DMS153 treated with DMSO at 0.1 percent for 48 hours (cell line): ENCODE data around the gene TACC2.

Experiments
- DNase-seq: peaks from one replicate; lab custom pipeline; 2025; ENCODE audit not compliant: unreplicated experiment; lab: John Stamatoyannopoulos, UW

Gene TACC2

DNA sequence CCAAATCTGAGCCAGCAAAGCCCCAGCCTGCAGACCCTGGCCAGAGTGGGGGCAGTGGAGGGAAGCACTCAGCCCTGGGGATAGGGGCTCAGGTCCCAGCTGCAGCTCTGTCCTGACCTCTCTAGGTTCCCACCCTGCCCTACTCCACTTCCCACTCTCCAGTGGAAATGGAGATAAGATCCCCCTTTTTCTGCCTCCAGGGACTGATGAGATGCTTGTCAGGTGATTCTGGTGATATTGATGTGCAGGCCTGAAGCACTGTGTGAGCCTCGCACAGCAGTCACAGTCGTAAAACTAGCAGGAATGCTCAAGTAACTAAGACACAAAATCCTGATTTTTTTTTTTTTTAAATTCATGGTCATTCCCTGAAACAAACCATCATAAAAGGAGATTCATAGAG is 227.1 kb downstream of the TACC2 start:
- no peak for DNase-seq

- no peak for DNase-seq
Measured at GRCh38 chr10:122219340-122219739, 230.4 kb downstream of the TACC2 start.

GRCh38 chr10:122220736-122221135 is 231.8 kb downstream of the TACC2 start:
- DNase-seq = no peak

DNA sequence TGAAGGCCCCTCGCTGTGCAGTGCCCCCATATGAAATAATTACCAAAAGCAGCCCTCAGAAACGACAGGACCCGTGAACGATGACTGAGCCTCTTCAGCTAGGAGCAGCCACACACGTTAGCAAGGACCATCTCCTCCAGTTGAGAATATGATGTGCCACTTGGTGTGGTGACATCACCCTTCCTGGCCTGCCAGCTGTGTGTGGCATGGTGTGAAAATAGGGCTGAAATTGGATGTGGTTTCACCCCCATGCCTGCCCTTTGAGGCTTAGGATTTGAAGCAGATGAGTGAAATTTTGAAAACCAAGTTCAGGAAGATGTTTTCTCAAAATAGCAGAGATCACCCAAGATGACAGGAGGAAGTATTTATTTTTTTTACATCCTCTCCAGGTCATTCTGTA is 233.0 kb downstream of the TACC2 start:
- DNase-seq = no peak

- DNase-seq = no peak
Measured at GRCh38 chr10:122222638-122223037, 233.7 kb downstream of the TACC2 start.

DNA sequence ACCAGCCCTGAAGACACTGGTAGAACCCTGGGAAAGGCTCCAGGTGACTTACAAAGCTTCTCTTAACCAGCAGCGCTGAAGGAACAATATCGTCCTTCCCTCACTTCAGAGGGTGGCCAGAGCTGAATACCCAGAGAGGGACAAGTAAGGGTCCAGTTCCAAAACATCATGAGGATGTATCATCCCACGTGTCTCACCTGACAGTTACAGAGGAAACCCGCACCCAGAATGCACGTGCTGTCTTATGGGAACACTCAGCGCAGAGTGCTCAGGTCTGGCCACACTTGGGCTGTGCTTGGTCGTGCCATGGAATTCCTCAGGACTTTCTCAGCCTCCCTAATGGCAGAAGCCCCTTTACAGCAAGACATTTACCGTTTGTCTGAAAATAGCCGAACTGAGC is 235.2 kb downstream of the TACC2 start:
- DNase-seq = no peak

DNA sequence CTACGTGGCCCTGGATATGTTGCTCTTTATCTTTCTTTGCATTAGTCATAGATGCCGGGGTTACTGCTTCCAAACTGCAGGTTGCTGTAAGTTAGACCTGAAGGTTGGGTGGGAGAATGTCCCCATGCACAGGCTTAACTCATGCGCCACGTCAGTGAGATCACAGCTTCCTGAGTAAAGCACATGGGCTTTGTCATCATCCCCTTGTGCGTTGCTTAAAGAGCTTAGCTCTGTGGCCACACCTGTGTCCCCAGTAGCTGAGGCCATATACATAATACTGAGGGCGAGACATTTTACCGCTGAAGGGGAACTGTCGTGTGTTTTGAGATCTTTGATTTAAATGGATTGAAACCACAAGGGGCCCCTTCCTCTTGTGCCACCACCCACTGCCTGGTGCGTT is 236.4 kb downstream of the TACC2 start:
- DNase-seq = no peak

DNA sequence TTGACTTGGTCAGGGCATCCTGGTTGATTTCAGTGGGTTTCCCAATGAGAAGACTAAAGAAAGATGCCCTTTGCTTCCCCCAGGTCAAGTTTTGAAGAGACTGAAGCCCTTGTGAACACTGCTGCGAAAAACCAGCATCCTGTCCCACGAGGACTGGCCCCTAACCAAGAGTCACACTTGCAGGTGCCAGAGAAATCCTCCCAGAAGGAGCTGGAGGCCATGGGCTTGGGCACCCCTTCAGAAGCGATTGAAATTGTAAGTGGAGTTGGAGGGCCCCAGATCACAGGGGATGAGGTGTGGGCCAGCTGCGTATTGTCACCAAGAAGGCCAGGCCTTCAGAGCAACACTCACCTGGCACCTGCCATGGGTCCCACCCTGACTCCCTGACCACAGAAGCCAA is 238.8 kb downstream of the TACC2 start:
- no peak for DNase-seq

DNA sequence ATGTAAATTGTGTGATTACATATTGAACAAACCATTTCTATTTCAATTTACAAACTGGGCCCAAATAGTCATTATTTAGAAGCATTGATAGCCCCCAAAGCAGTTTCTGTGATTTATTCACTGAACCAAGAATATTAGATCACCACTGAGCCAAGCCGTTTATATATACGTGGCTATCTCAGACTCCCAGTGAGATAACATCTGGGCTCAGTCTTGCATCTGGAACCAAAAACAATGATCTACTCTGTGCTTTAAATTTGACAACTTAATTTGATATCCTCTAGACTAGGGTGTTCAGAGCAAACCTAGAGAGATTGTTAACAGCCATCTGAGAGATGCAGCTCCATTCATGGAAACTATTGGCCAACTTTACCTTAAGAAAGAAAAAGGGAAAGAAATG is 240.7 kb downstream of the TACC2 start:
- DNase-seq = no peak

DNA sequence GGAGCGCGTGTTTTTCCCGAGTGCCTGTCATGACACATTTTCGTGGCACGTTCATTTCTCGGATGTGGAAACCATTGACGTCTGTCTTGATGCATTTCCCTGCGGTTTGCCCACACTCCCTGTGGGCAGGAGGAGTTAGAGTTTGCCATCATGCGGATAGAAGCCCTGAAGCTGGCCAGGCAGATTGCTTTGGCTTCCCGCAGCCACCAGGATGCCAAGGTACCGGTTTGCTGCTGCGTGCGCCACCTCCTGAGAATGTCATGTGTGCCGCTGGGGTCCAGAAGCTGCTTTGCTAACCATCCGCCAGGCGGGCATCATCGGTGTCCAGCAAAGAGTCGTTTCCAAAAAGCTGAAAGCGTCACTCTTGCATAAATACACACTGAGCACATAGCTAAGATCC is 241.3 kb downstream of the TACC2 start:
- no peak for DNase-seq

DNA sequence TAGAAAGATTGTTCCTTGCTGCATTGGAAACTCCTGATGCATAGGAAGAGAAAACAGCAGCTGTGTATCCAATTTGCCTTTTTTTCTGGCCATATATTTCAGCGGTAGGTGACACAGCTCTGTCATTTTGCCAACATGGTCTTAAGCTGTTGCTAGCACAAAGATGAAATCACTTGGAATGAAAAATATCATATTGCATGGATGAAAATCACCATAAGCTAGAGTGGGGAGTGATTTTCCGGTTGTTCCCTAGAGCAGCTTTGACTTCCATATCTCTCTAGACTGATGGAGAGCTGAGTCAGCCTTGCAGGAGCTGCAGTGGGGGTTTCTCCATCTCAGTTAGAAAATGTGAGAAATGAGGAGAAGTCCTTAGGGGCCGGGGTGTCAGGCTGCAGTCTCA is 243.8 kb downstream of the TACC2 start:
- no peak for DNase-seq

- no peak for DNase-seq
Measured at GRCh38 chr10:122233857-122234348, 244.9 kb downstream of the TACC2 start.

GRCh38 chr10:122234416-122234815 is 245.5 kb downstream of the TACC2 start:
- DNase-seq = peak; percentile 41

DNA sequence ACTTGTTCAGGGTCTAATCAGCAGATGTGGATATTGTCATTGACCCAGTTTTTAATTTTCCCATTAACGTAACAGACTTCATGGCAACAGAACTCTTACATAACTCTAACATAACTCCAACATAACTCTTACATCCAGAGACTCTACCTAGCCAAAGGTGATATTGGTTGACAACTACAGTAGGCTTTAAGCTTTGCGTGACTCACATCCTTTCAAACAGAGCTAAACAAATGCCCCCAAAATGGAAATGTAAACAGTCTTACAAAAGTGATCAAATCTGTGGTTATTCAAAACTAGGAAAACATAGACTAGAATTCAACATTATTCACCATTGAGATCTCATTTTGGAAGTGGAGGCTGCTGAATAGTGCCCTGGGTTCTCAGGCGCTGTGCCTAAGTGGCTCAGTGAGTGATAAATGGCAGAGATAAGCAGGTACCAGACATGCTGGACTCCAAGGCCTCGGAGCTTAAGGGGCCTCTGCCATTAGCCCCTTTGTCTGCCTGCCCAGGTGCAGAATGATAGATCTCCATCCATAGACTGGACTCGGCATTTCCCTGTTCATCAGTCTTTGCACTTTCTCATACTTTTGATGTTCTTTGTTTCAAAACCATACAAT is 247.8 kb downstream of the TACC2 start:
- DNase-seq = peak; percentile 83

DNA sequence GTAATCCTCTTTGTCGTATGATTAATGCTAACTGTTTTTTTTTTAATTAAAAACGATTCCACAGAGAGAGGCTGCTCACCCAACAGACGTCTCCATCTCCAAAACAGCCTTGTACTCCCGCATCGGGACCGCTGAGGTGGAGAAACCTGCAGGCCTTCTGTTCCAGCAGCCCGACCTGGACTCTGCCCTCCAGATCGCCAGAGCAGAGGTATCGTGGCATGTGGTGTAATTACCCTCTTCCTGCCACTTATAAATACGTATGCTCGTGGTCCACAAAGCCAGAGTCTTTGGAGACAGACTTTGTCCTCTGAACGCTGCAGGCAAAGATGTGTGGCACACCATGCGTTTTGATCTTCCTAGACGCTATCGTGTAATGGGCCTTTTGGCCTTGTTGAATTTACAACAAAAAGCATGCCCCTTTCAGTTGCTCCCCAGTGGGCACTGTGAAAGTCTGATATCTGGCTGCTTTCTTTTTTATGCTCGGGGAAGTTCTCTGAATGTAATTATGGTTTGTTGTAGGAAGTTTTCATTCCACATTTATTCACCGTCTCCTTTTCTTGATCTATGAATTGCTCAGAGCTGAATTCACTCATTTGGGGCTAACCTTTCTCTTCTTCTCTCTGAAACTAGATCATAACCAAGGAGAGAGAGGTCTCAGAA is 248.5 kb downstream of the TACC2 start:
- peak; percentile 74 for DNase-seq

- no peak for DNase-seq
Measured at GRCh38 chr10:122239578-122240257, 250.8 kb downstream of the TACC2 start.

DNA sequence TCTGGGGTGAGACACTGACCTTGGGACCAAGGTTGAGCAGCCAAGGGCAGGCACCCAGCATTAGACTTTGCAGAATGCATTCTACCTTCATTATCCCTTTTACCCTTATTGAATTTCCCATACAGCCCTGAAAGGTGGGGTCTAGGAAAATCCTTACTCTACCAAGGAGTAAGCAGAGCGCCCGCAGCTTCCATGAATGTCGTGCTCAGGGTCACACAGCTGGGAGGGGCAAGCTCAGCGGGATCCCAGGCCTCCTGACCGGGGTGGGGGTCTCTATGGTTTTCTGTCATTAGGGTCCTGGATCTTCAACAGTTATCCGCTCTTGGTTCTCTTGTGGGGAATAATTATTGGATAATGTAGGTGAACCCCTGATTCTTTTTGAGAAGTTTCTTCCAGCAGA is 251.4 kb downstream of the TACC2 start:
- no peak for DNase-seq

DNA sequence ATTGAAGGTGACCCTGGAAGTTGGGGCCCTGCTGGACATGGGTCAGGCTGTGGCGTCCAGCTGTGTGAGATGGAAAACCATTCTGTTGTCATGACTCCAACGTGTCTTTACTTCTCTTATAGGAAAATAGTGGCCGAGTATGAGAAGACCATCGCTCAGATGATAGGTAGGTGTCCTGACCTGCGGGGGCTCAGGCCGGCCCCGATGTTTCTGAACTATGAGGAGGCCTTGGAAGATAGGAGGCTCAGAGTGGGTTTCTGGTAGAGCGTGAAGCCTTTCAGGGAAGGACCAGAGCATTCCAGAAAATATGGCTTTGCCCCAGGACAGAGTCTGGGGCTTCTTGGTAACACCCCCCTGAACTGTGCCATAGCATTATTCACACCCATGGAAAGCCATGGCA is 252.9 kb downstream of the TACC2 start:
- DNase-seq = no peak

DNA sequence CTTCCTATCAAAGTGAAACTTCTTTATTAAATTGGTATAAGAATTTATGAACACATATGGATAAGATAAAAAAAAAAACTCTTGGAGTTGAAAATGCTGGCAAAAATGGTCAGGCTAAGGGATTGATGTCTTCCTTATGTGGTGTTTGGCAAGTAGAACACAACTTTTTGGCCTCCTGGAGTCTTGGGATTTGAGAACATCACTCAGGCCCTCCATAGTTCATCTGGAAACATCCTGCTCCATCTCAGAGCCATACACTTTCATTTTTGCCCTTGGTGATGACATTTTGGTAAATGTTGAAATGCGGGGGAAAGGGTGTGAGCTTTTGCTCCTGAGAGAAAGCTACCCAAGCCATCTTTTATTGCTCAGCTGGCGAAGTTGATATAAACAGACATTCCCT is 254.6 kb downstream of the TACC2 start:
- no peak for DNase-seq

GRCh38 chr10:122244001-122244975 is 255.3 kb downstream of the TACC2 start:
- no peak for DNase-seq

- no peak for DNase-seq
Measured at GRCh38 chr10:122245136-122245535, 256.2 kb downstream of the TACC2 start.
